ENCODE data around the gene PCDHB15. TPM values are rescaled to one million over a fixed set of nuclear protein-coding genes. Genes with fewer than 3 reads are reported as not detected.

Gene PCDHB15
- total RNA-seq, 2 experiments from 2014 or later: not detected

DNA sequence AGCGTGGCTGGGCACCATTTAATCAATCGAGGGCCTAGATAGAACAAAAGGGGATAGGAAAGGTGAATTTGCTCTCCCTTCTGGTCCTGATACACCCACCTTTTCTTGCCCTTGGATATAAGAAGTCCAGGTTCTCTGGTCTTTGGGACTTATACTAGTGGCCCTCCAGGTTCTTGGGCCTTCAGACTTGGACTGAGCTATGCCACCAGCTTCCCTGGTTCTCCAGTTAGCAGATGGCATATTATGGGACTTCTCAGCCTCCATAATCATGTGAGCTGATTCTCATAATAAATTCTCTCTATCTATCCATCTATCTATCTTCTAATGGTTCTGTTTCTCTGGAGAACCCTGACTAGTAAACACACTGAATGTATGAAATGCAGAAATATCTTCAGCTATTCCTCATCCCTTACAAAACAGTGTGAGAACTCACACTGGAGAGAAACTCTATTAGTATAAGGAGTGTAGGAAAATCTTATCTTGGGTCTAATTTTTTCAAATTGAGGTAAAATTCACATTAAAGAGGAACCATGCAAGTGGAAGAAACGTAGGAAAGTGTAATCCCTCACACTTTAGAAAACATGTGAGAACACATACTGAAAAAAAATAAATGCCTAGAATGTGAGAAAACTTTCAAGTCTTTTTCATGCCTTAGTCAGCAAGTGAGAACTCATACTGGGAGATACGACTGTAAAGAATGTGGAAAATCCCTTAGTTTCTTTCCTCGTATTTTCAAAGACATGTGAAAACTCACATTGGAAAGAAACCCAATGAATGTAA lies 15.5 kb downstream of the PCDHB15 start:
- H3K27me3 Mint-ChIP-seq: no peaks in the 10 kb centered on the region

DNA sequence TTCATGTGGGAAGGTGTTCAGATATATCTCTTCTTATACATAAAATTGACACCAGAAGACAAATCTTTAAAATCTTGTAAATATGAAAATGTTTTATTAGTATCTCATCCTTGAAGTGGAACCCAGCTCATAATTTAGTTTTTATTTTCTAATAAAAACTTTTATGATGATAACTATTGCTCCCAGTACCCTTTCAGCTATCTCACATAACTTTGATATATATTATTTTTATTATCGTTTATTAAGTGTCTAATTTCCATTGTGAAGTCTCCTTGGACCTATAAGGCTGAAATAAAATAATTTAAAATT lies 16.0 kb downstream of the PCDHB15 start:
- peaks cover 59% of the 10 kb centered on the region for H3K9me3 Mint-ChIP-seq
- peaks cover 43% of the 10 kb centered on the region for H3K36me3 Mint-ChIP-seq (ENCODE audit: low read depth)
- H3K4me1 Mint-ChIP-seq (ENCODE audit: low read depth): no peaks in the 10 kb centered on the region
- no peak overlapping the region for H3K27ac Mint-ChIP-seq
- ChIA-PET CTCF (interaction anchor here (1.3 kb wide), 1 partner anchor 60 kb away, joined by 4 read pairs; the partner anchor contains the start of gene TAF7), POLR2A (interaction anchor here (0.8 kb wide), 1 partner anchor 59 kb away, joined by 3 read pairs; no protein-coding TSS in a partner anchor)
- H3K27me3 Mint-ChIP-seq: no peaks in the 10 kb centered on the region
- H3K4me3 Mint-ChIP-seq: no peak overlapping the region
- DNase-seq (no peak), ATAC-seq (no peak)
- TF ChIP-seq, protein P1, sequence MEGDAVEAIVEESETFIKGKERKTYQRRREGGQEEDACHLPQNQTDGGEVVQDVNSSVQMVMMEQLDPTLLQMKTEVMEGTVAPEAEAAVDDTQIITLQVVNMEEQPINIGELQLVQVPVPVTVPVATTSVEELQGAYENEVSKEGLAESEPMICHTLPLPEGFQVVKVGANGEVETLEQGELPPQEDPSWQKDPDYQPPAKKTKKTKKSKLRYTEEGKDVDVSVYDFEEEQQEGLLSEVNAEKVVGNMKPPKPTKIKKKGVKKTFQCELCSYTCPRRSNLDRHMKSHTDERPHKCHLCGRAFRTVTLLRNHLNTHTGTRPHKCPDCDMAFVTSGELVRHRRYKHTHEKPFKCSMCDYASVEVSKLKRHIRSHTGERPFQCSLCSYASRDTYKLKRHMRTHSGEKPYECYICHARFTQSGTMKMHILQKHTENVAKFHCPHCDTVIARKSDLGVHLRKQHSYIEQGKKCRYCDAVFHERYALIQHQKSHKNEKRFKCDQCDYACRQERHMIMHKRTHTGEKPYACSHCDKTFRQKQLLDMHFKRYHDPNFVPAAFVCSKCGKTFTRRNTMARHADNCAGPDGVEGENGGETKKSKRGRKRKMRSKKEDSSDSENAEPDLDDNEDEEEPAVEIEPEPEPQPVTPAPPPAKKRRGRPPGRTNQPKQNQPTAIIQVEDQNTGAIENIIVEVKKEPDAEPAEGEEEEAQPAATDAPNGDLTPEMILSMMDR (IDR thresholded peaks at IDR 0.05): no peak
- intact Hi-C loops (cut with micrococcal nuclease): no loop called here

More for the DNA sequence above, 15.5 kb downstream of the PCDHB15 start:
- H3K4me1 Mint-ChIP-seq (ENCODE audit: low read depth): no peaks in the 10 kb centered on the region
- no peak overlapping the region for H3K27ac Mint-ChIP-seq
- intact Hi-C loops (cut with micrococcal nuclease): no loop called here
- CTCF ChIA-PET: interaction anchor here (1.3 kb wide), 1 partner anchor 60 kb away, joined by 4 read pairs; the partner anchor contains the start of gene TAF7
- H3K9me3 Mint-ChIP-seq: peaks cover 59% of the 10 kb centered on the region
- TF ChIP-seq, protein P1 (IDR thresholded peaks at IDR 0.05): no peak
- no peak for DNase-seq
- no peak for ATAC-seq
- peaks cover 39% of the 10 kb centered on the region for H3K36me3 Mint-ChIP-seq (ENCODE audit: low read depth)
- POLR2A ChIA-PET: interaction anchor here (0.8 kb wide), 1 partner anchor 59 kb away, joined by 3 read pairs; no protein-coding TSS in a partner anchor
- H3K4me3 Mint-ChIP-seq: no peak overlapping the region

DNA sequence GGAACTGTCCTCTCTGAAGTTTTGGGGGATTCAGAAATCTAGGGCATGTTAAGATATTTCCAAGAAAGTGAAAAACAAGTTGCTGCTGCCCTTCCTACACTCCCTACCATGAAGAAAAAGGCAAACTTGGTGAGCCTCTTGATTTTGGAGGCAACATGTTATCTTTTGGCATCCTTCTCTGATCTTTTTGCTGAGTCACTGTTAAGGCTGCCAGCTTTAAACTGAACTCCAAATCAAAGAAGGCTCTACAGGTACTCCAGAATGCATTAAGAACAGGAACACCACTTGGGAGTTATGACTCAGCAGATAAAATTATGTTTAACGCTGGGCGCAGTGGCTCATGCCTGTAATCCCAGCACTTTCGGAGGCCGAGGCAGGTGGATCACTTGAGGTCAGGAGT lies 24.0 kb downstream of the PCDHB15 start:
- peaks cover 26% of the 10 kb centered on the region for H3K36me3 Mint-ChIP-seq (ENCODE audit: low read depth)
- H3K4me3 Mint-ChIP-seq: no peak overlapping the region
- H3K4me1 Mint-ChIP-seq (ENCODE audit: low read depth): no peaks in the 10 kb centered on the region
- DNase-seq (no peak), ATAC-seq (no peak)
- H3K9me3 Mint-ChIP-seq: peaks cover 68% of the 10 kb centered on the region
- ChIA-PET CTCF (no interaction called here), POLR2A (no interaction called here)
- TF ChIP-seq, protein P1 (IDR thresholded peaks at IDR 0.05): no peak
- intact Hi-C loops (cut with micrococcal nuclease): no loop called here
- H3K27me3 Mint-ChIP-seq: no peaks in the 10 kb centered on the region
- H3K27ac Mint-ChIP-seq: no peak overlapping the region

DNA sequence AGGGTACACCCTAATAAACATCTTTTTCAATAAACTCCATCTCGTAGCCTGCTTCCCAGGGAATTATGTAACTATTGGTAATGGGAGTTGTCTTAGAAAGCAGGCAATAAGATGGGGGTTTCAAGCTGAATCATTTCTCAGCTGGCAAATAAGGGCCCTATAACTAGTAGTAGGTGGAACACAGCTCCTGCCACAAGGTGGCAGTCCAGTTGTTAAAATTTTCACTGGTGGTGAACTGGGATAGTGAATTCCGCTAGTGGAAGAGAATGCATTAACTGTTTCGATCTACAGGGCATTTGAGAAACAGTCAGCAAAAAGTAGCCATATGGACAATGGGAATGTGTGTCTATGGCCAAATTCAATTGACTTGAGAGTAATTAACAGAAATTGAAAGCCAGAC lies 27.7 kb downstream of the PCDHB15 start:
- Mint-ChIP-seq H3K36me3 (ENCODE audit: low read depth) (peaks cover 20% of the 10 kb centered on the region), H3K27me3 (no peaks in the 10 kb centered on the region), H3K27ac (no peak overlapping the region), H3K4me1 (ENCODE audit: low read depth) (no peaks in the 10 kb centered on the region), H3K9me3 (peaks cover 61% of the 10 kb centered on the region), H3K4me3 (no peak overlapping the region)
- ATAC-seq (no peak), DNase-seq (no peak)
- ChIA-PET POLR2A (interaction anchor here (1.7 kb wide), 1 partner anchor 47 kb away, joined by 4 read pairs; the partner anchor contains the start of gene TAF7), CTCF (interaction anchor here (1.7 kb wide), 1 partner anchor 379 kb away, joined by 4 read pairs; no protein-coding TSS in a partner anchor)
- intact Hi-C loops (cut with micrococcal nuclease): no loop called here
- TF ChIP-seq, protein P1 (IDR thresholded peaks at IDR 0.05): no peak

DNA sequence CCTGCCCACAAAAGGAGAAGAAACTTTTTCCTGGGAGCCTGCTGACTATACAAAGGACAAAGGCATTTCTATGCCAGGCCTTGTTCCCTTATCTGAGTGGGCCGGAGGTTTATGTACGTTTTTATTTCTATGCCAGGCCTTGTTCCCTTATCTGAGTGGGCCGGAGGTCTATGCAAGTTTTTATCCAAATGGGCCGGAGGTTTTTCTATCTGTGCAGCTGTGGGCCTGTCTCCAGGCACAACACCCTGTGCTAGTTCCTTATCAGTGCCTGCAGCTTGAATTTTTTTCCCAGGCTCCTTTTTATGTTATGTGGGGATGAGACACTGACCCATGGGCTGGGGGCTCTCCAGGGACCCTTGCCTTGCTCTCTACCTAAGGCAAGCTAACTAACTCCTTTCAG lies 53.2 kb downstream of the PCDHB15 start:
- peaks cover 53% of the 10 kb centered on the region for H3K9me3 Mint-ChIP-seq
- ChIA-PET CTCF (no interaction called here), POLR2A (no interaction called here)
- H3K27ac Mint-ChIP-seq: no peak overlapping the region
- ATAC-seq (no peak), DNase-seq (no peak)
- H3K27me3 Mint-ChIP-seq: no peaks in the 10 kb centered on the region
- H3K4me1 Mint-ChIP-seq (ENCODE audit: low read depth): no peaks in the 10 kb centered on the region
- peaks cover 38% of the 10 kb centered on the region for H3K36me3 Mint-ChIP-seq (ENCODE audit: low read depth)
- TF ChIP-seq, protein P1 (IDR thresholded peaks at IDR 0.05): no peak
- intact Hi-C loops (cut with micrococcal nuclease): no loop called here
- H3K4me3 Mint-ChIP-seq: no peak overlapping the region

All from activated CD8-positive, alpha-beta T cell treated with anti-CD3 and anti-CD28 coated beads for 36 hours (primary cell).